Heart left ventricle (tissue), 16 donors: Measurements from ENCODE around the gene NEUROD2. TPM values are rescaled to one million over a fixed set of nuclear protein-coding genes. Genes with fewer than 3 reads are reported as not detected.

Experiments used
- ATAC-seq, 4 donors: fragments of 200-7000 bp; cut with Tn5 transposase; one replicate each; pipeline ENCODE4 v1.9.1; 2020 to 2022; ENCODE audit warnings: moderate library complexity in 4 of 4, mild to moderate bottlenecking in 3 of 4, moderate number of reproducible peaks in 1 of 4
- DNase-seq, 5 donors: peaks; one replicate each; pipeline ENCODE4 v3.0.0-alpha.2; 2020
- H3K27ac ChIP-seq, 12 donors: fragments of 200-600 bp; sonication (generic) in 4 of 12; one replicate each; pipeline versions ENCODE4 v1.5.0 to v1.8.0; 2016 to 2022; ENCODE audit warnings: mild to moderate bottlenecking in 2 of 12
- H3K27me3 ChIP-seq, 9 donors: fragments of 200-600 bp; sonication (generic) in 2 of 9; one replicate each; pipeline versions ENCODE4 v1.5.1 to v1.8.0; 2016 to 2022; ENCODE audit warnings: mild to moderate bottlenecking in 3 of 9
- H3K36me3 ChIP-seq, 9 donors: fragments of 200-600 bp; sonication (generic) in 2 of 9; one replicate each; pipeline versions ENCODE4 v1.5.0 to v1.8.0; 2018 to 2022; ENCODE audit warnings: mild to moderate bottlenecking in 2 of 9
- H3K4me1 ChIP-seq, 12 donors: fragments of 200-600 bp; sonication (generic) in 4 of 12; one replicate each; pipeline versions ENCODE4 v1.5.0 to v1.8.0; 2016 to 2022; ENCODE audit warnings: mild to moderate bottlenecking in 3 of 12
- H3K4me3 ChIP-seq, 12 donors: fragments of 200-600 bp; sonication (generic) in 4 of 12; one replicate each; pipeline versions ENCODE4 v1.5.0 to v1.8.0; 2017 to 2022; ENCODE audit warnings: mild to moderate bottlenecking in 9 of 12, moderate library complexity in 4 of 12
- H3K9me3 ChIP-seq, 12 donors: fragments of 200-600 bp; sonication (generic) in 4 of 12; one replicate each; pipeline versions ENCODE4 v1.5.0 to v1.8.0; 2016 to 2022; ENCODE audit warnings: mild to moderate bottlenecking in 1 of 12
- POLR2A ChIP-seq, 2 donors: fragments of 450-650 bp; IDR thresholded peaks; one replicate each; pipeline ENCODE4 v1.6.1; 2017; ENCODE audit warnings: antibody characterized with exemption in 2 of 2, mild to moderate bottlenecking in 2 of 2, moderate library complexity in 2 of 2
- WGBS, 4 donors: extraction: QIAGEN DNeasy Blood & Tissue Kit in 2 of 4; methylation state at CpG; one replicate each; pipeline versions ENCODE4 v1.1.5 to v1.1.7; 2013 to 2018; 5-methylcytosine and 5-hydroxymethylcytosine counted together
- intact Hi-C, 10 donors: fragments of 100-400 bp; cut with DNase I; formaldehyde crosslinking; loops; one replicate each; pipeline versions ENCODE4 v1.11.1 to v1.14.2; 2022
- polyA plus RNA-seq, 2 donors: library from polyadenylated mRNA; stranded (reverse); fragments of 200-250 nt; gene quantifications; one replicate each; pipeline ENCODE4 v1.2.3, GENCODE V29; 2013
- total RNA-seq, 9 donors: library from RNA; depleted of rRNA in 2 of 9; stranded (reverse); fragments of >200 nt in 2 of 9; fragmentation: NEBNext Ultra II Directional in 3 of 9; extraction: Animal tissue kit (Norgen Biotek cat#: 25700) in 3 of 9; gene quantifications; one replicate each; pipeline versions ENCODE4 v1.1.0 to v1.2.4, GENCODE V29; 2016 to 2023
- TF ChIP-seq, protein P1 (sequence below), 12 donors: fragments of 200-600 bp; sonication (generic) in 4 of 12; IDR thresholded peaks; one replicate each; pipeline versions ENCODE4 v1.5.0 to v1.8.0; 2018 to 2022; ENCODE audit warnings: antibody characterized with exemption in 12 of 12, mild to moderate bottlenecking in 5 of 12
- donor health status: ischemic (EF 13 %, LVEDD 7.1; RV severe dilation, severe dysfunction).
- donor health status: healthy with polysubstance abuse.
- donor health status: DM: no; HTN: yes; CAD: no.
- donor health status: DM: no; HTN: no; CAD: no.
- donor health status: ischemic (EF 25% LVEDD 6.9; RV normal size, moderate dysfunction).
- donor health status: ischemic (EF 25% LVEDD 5.7; RV mildly dilated, moderate dysfunction).
- donor health status: healthy.
- donor health status: DM: yes; HTN: yes; CAD: no.
- donor health status: ischemic (EF 35%, LVEDD 5.7; RV mildly dilated, moderate dysfunction).
- donor health status: nonischemic (EF 11% LVEDD 7.7; RV severe dilation, severe dysfunction).
- donor health status: DM: yes; HTN: yes; CAD: no.
- donor health status: PGD.
- donor health status: ischemic (EF 29% LVEDD 5.4; RV normal size, mild dysfunction).
- donor health status: nonischemic (EF 23%, LVEDD 6.1; RV moderate dilation, normal function).

Gene NEUROD2
- total and polyA plus RNA-seq, 11 donors: not detected

- TF ChIP-seq POLR2A (IDR thresholded peaks at IDR 0.05): no peak
- TF ChIP-seq, protein P1, sequence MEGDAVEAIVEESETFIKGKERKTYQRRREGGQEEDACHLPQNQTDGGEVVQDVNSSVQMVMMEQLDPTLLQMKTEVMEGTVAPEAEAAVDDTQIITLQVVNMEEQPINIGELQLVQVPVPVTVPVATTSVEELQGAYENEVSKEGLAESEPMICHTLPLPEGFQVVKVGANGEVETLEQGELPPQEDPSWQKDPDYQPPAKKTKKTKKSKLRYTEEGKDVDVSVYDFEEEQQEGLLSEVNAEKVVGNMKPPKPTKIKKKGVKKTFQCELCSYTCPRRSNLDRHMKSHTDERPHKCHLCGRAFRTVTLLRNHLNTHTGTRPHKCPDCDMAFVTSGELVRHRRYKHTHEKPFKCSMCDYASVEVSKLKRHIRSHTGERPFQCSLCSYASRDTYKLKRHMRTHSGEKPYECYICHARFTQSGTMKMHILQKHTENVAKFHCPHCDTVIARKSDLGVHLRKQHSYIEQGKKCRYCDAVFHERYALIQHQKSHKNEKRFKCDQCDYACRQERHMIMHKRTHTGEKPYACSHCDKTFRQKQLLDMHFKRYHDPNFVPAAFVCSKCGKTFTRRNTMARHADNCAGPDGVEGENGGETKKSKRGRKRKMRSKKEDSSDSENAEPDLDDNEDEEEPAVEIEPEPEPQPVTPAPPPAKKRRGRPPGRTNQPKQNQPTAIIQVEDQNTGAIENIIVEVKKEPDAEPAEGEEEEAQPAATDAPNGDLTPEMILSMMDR (IDR thresholded peaks at IDR 0.05): no peak
- Histone ChIP-seq H3K36me3 (no peaks in the 10 kb centered on the region), H3K27ac (no peak overlapping the region), H3K9me3 (no peaks in the 10 kb centered on the region), H3K4me1 (peaks cover 4 to 43% (median 25%) of the 10 kb centered on the region in 12 donors), H3K4me3 (peak overlapping the region in 9 of 12 donors; percentile 5 to 31 (median 23)), H3K27me3 (peaks cover 70 to 95% (median 87%) of the 10 kb centered on the region in 9 donors)
- no peak for DNase-seq
- intact Hi-C loops: no loop called here
- ATAC-seq: peak in 2 of 4 donors; percentile 37 to 55
- 1 to 2% (median 2%) methylated on average over 55 to 102 of the region's 102 CpGs for WGBS, 4 donors
Measured at GRCh38 chr17:39605492-39606433, 2.0 kb downstream of the NEUROD2 start.

DNA sequence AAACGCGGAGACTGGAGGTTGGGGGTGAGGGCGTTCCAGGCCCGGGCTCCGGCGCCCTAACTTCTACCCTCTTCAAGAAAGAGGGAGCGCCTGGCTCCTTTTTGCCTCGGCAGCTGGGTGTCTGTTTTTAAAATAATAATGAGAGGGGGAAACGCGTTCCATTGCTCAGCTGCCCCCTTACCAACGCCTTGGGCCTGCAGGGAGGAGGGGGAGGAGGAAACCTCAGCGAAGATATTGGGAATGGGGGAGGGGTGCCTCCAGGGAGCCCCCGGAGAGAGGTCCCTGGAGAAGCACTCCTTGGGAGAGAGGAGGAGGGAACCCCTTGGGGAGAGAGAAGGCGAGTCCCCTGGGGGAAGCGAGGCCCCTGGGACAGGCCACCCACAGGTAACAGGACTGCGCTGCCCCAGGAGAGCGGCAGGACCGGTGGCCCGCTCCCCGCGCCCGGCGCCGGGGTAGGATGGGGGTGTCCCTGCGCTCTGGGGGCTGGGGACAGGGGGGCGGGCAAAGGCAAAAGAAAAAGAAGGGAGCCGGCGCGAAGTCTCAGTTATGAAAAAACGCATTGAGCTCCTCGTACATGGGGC, 2.7 kb downstream of the NEUROD2 start:
- Histone ChIP-seq H3K27me3 (peaks cover 76 to 100% (median 95%) of the 10 kb centered on the region in 9 donors), H3K9me3 (no peaks in the 10 kb centered on the region), H3K4me1 (peaks cover 4 to 43% (median 25%) of the 10 kb centered on the region in 12 donors), H3K36me3 (no peaks in the 10 kb centered on the region), H3K27ac (no peak overlapping the region), H3K4me3 (peak overlapping the region in 3 of 12 donors; percentile 23 to 31 (median 28))
- intact Hi-C loops: no loop called here
- ATAC-seq (no peak), DNase-seq (no peak)
- TF ChIP-seq, protein P1 (IDR thresholded peaks at IDR 0.05): no peak
- no peak for TF ChIP-seq POLR2A (IDR thresholded peaks at IDR 0.05)
- WGBS, 4 donors: 2 to 5% (median 4%) methylated on average over 31 of the region's 31 CpGs

GRCh38 chr17:39603304-39604016, 4.3 kb downstream of the NEUROD2 start:
- H3K36me3 ChIP-seq: no peaks in the 10 kb centered on the region
- TF ChIP-seq, protein P1 (IDR thresholded peaks at IDR 0.05): no peak
- no peak for TF ChIP-seq POLR2A (IDR thresholded peaks at IDR 0.05)
- WGBS, 4 donors: 6 to 11% (median 8%) methylated on average over 14 of the region's 14 CpGs
- no peak overlapping the region for H3K27ac ChIP-seq
- peaks cover 87 to 100% (median 98%) of the 10 kb centered on the region in 9 donors for H3K27me3 ChIP-seq
- peaks cover 4 to 58% (median 38%) of the 10 kb centered on the region in 12 donors for H3K4me1 ChIP-seq
- ATAC-seq (no peak), DNase-seq (no peak)
- H3K4me3 ChIP-seq: no peak overlapping the region
- intact Hi-C loops: no loop called here
- no peaks in the 10 kb centered on the region for H3K9me3 ChIP-seq
